Kidney epithelial cell (primary cell): ENCODE measurements around the gene CREB3L1. TPM values are rescaled to one million over a fixed set of nuclear protein-coding genes. Genes with fewer than 3 reads are reported as not detected.

Source experiments
- DNase-seq: peaks from one replicate; pipeline ENCODE4 v3.0.0-alpha.2; 2010; ENCODE audit warnings: low read depth
- H3K27me3 ChIP-seq: 2 replicates; pipeline ENCODE4 v1.6.0; 2011; ENCODE audit warnings: low read length; ENCODE audit not compliant: control insufficient read depth, insufficient read depth
- H3K36me3 ChIP-seq: 2 replicates; pipeline ENCODE4 v1.5.1; 2011; ENCODE audit warnings: low read length; ENCODE audit not compliant: control insufficient read depth, insufficient read depth
- H3K4me3 ChIP-seq: 2 replicates; pipeline ENCODE4 v1.5.1; 2011; ENCODE audit warnings: low read depth, mild to moderate bottlenecking, control low read depth, low read length
- CTCF ChIP-seq: IDR thresholded peaks from 2 replicates; pipeline ENCODE4 v1.5.1; 2011; ENCODE audit warnings: mild to moderate bottlenecking, moderate library complexity, low read length, control low read depth, inconsistent platforms; ENCODE audit not compliant: insufficient read depth, poor library complexity, severe bottlenecking
- total RNA-seq: library from RNA; depleted of rRNA; stranded (reverse); fragments of >200 nt; gene quantifications from 2 replicates; pipeline ENCODE4 v1.2.3, GENCODE V29; 2015

CREB3L1 gene
- total RNA-seq, 1 donor from 2014 or later: 3.2 TPM

DNA sequence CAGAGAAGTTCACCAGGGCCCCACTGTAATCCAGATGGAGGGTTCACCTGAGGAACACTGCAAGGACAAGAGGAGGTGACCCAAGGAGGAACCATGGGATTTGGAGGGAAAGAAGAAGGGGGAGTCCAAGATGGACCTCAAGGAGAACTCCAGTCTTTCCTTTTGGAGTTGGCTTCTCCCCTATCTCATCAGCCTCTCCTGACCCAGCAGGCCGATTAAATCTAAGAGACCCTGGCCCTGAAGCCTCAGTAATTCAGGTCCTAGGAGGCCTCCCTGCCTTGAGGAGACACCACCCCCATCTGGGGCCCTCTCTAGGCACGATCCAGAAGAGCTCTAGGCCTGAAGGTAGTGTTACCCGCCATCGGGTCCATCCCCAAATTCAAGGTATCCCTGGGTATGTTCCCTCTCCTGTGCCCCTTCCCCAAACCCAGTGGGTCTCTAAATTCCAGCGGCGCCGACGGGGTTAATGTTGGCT lies 54.7 kb downstream of the CREB3L1 start:
- TF ChIP-seq CTCF: no peak
- Histone ChIP-seq H3K4me3 (no peak overlapping the region), H3K27me3 (peaks cover 49% of the 10 kb centered on the region), H3K36me3 (no peaks in the 10 kb centered on the region)
- no peak for DNase-seq

GRCh38 chr11:46332568-46333393 lies 55.3 kb downstream of the CREB3L1 start:
- DNase-seq: no peak
- H3K4me3 ChIP-seq: peak overlapping the region; percentile 21
- H3K36me3 ChIP-seq: no peaks in the 10 kb centered on the region
- no peak for TF ChIP-seq CTCF
- H3K27me3 ChIP-seq: peaks cover 49% of the 10 kb centered on the region

GRCh38 chr11:46333394-46333947 lies 56.0 kb downstream of the CREB3L1 start:
- Histone ChIP-seq H3K36me3 (no peaks in the 10 kb centered on the region), H3K4me3 (peak overlapping the region; percentile 17), H3K27me3 (peaks cover 49% of the 10 kb centered on the region)
- no peak for TF ChIP-seq CTCF
- no peak for DNase-seq

GRCh38 chr11:46334211-46334610 lies 56.7 kb downstream of the CREB3L1 start:
- Histone ChIP-seq H3K4me3 (no peak overlapping the region), H3K27me3 (peaks cover 49% of the 10 kb centered on the region), H3K36me3 (no peaks in the 10 kb centered on the region)
- DNase-seq: no peak
- no peak for TF ChIP-seq CTCF

GRCh38 chr11:46335271-46335670 lies 57.8 kb downstream of the CREB3L1 start:
- no peak overlapping the region for H3K4me3 ChIP-seq
- no peaks in the 10 kb centered on the region for H3K36me3 ChIP-seq
- no peak for TF ChIP-seq CTCF
- H3K27me3 ChIP-seq: peaks cover 40% of the 10 kb centered on the region
- no peak for DNase-seq
